ENCODE measurements around the gene NDUFB11.
"Not testable (repeated sequence)": the region's sequence is repeated elsewhere in the genome, so short reads cannot be mapped to it uniquely, and the experiment has no call there.

NDUFB11 gene

DNA sequence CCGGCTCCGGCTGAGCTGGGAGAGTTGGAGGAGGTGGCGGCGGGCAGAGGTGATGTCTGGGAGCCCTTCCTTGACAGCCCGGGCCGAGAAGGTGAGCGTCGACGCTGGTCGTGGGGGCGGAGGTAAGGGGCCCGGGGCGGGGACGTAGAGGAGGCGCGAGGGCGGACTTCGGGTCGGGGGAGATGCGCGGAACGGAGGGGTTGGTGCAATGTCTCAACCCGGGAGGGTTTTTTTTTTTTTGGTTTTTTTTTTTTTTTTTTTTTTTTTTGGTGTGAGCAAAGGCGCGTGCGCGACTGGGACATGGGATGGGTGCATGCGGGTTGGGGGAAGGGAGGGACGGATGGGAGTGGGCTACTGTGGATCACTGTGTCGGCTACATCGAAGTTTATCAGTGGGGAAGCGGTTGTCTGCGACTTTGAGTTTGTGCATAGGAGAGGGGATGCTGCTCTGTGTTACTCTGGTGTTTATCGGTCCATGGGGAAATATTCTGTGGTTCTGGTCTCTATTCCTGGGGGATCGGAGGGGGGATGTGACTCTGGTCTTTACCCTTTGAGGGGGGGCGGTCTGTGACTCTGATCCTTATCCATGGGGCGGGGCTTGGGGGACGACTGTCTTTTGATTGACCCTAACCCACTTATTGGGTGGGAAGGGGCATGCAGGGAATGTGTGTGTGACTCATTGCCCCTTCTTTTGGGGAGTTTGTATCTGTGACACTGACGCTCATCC lies 1.1 kb upstream of the NDUFB11 start:
- DNase-seq = no peak

DNA sequence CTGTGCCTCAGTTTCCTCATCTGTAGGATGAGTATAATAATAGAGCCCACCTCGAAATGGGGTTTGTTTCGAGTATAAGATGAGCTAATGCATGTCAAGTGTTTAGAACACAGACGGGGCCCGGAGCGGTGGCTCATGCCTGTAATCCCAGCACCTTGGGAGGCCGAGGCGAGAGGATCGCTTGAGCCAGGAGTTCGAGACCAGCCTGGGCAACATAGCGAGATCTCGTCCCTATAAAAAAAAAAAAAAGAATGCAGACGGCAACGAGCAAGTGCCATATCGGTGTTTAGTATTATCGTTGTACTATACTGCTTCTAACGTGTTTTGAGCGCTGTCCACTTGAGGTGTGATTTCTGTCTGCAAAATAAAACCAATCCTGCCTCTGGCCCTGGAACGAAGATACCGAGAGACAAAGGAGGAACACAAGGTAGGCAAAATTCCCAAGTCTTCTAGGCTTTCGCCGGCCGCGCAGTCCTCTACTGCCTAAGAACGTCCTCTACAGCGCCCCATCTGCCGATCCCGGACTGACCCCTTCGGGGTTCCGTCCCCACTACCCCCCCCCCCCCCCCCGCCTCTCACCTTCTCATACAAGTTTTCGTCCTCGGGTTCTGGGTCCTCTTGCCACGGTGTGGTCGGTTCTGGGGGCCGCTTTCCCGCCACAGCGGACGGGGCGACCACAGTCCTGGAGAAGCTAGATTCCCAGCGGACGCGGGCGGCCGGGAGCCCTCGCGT lies 442 bp downstream of the NDUFB11 start:
- no peak for DNase-seq

- no peak for DNase-seq
Measured at GRCh38 chrX:47138171-47138570, 6.3 kb downstream of the NDUFB11 start.

DNA sequence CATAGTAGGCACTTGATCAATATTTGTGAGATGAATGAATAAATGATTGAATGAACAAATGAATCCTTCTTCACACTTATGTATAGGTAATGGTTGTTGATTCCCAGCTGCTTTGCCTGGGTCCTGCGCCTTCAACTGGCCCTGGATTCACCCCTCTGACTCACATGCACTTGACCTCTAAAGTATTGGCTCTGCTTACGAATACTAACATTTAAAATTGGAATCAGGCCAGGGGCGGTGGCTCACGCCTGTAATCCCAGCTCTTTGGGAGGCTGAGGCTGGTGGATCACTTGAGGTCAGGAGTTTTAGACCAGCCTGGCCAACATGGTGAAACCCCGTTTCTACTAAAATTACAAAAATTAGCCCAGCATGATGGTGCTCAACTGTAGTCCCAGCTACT lies 8.9 kb downstream of the NDUFB11 start:
- DNase-seq = not testable (repeated sequence)

DNA sequence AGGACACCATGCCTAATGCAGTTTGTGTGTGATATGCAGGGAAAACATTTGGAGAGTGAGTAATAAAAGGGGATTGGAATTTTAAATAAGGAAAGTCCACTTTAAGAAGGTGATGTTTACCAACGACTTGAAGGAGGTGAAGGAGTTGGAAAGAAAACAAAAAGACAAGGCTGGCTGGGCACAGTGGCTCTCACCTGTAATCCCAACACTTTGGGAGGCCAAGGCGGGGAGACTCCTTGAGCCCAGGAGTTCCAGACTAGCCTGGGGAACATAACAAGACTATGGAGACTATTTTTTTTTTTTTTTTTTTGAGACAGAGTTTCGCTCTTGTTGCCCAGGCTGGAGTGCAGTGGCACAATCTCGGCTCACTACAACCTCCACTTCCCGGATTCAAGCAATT lies 11.0 kb downstream of the NDUFB11 start:
- no peak for DNase-seq

DNA sequence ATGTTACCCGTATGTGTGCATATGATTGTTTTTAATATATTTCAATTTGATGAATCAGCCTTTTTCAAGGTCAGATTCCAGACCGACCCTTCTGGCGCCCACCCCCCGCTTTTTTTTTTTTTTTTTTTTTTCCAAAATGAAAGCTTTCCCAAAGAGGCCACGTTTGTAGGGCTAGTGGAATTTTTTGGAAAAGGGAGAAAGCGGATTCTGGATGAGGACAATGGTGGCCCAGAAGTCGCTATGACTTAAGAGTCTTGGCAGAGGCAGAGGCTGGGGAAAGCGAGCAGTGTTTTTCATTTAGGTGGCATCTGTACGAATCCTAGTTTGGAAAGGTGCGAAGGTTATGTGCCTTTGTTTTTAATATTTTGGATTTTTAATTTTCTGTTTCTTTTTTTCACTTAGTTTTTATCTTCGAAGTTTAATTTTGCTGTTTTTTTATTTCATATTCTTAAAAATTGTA lies 14.6 kb downstream of the NDUFB11 start:
- DNase-seq = no peak

DNA sequence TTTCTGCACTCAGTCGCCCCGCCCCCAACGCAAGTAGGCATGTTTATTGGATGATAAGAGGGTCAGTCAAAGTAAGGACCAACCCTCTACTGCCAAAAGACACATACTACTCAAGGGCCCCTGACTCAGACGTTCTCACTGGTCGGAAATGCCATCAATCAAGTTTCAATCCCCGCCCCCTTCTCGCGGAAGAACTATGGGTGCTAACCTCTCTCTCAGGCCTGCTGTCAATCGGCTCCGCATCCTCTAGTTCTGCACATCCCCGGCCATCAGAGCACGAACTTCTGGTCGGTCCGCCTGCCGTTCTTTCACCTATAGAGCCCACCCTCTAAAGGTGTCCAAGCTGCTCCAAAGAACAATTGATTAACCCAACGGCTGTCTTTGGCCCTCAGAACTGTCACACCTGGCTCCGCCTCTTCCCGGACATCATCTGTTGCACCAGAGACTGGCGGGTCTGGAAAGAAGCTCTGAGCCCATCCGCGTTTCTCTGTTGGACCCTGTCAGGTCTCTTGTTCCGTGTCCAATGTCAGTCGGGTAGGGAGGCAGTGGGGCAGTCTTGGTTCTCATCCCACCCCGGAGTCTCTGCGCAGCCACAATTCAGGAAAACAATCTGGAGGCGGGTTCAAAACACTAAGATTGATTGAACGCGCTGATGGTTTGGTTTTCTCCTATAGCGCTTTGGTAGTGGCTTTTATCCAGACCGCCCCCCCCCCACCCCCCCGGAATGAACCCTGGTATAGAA lies 15.2 kb downstream of the NDUFB11 start:
- peak; percentile 96 for DNase-seq

DNA sequence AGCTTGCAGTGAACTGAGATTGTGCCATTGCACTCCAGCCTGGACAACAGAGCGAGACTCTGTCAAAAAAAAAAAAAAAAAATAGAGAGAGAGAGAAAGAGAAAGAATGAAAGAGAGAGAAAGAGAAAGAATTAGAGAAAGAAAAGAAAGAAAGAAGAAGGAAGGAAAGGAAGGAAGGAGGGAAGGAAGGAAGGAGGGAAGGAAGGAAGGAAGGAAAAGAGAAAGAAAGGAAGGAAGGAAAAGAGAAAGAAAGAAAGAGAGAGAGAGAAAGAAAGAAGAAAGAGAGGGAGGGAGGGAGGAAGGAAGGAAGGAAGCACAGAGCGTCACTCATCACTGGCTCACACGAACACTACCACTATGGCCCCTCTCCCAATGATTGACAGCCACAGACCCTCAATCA lies 20.0 kb downstream of the NDUFB11 start:
- not testable (repeated sequence) for DNase-seq

GRCh38 chrX:47116551-47117110 lies 27.9 kb downstream of the NDUFB11 start:
- DNase-seq = not testable (repeated sequence)

DNA sequence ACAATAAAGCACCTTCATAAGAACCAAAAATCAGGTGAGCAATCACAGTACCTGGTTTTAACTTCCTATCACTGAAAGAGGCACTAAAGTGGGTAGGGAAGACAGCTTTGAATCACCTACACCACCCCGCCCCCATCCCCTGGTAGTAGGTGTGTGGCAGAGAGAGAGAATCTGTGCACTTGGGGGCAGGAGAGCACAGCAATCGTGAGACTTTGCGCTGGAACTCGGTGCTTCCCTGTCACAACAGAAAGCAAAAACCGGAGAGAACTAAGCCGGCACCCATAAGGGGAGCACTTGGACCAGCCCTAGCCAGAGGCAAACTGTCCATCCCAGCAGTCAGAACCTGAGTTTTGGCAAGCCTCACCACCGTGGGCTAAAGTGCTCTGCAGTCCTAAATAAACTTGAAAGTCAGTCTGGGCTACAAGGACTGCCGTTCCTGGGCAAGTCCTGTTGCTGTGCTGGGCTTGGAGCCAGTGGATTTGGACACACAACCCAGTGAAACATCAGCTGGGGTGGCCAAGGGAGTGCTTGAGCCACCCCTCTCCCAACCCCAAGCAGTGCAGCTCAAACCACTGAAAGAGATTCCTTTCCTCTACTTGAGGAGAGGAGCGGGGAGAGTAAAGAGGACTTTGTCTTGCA lies 32.1 kb downstream of the NDUFB11 start:
- no peak for DNase-seq

DNA sequence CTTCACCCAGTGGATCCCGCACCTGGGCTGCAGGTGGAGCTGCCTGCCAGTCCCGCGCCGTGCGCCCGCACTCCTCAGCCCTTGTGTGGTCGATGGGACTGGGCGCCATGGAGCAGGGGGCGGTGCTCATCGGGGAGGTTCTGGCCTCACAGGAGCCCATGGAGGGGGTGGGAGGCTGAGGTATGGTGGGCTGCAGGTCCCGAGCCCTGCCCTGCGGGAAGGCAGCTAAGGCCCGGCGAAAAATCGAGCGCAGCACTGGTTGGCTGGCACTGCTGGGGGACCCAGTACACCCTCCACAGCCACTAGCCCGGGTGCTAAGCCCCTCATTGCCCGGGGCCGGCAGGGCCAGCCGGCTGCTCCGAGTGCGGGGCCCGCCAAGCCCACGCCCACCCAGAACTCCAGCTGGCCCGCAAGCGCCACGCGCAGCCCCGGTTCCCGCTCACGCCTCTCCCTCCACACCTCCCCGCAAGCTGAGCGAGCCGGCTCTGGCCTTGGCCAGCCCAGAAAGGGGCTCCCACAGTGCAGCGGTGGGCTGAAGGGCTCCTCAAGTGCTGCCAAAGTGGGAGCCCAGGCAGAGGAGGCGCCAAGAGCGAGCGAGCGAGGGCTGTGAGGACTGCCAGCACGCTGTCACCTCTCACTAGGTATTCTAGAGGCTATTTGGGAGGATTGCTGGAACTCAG lies 33.4 kb downstream of the NDUFB11 start:
- DNase-seq = not testable (repeated sequence)

DNA sequence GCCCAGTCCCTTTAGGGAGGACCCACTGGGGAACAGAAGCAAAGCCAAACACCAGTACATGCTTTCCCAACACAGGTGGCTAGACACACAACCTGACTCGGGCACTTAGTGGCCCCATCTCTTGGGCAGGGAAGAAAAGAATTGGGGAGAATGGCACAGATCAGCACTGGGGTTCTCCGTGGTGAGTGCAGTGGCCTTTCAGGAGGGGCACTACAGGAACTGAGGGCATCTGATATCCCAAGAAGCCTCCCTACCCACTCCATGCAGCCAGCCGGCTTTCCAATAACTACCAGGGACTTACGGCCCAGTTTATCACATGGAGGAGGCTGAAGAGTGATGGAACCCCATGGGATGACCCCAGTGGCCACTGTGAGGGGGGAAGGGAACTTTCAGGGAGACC lies 43.3 kb downstream of the NDUFB11 start:
- no peak for DNase-seq

GRCh38 chrX:47098338-47099094 lies 46.0 kb downstream of the NDUFB11 start:
- no peak for DNase-seq

- no peak for DNase-seq
Measured at GRCh38 chrX:47097018-47097417, 47.5 kb downstream of the NDUFB11 start.

DNA sequence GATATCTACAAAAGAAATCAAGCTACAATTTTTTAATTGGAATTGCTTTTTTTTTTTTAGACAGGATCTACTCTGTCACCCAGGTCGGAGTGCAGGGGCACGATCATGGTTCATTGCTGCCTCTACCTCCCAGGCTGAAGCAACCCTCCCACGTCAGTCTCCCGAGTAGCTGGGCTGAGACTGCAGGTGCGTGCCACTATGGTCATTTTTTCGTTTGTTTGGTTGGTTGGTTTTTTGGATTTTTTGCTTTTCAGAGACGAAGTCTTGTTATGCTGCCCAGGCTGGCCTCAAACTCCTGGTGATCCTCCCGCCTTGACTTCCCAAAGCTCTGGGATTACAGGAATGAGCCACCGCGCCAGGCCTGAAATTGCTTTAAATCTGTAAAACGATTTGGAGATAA lies 50.6 kb downstream of the NDUFB11 start:
- no peak for DNase-seq

- DNase-seq = no peak
Measured at GRCh38 chrX:47093248-47093647, 51.3 kb downstream of the NDUFB11 start.

Data from right hindlimb (tissue), 1 donor.